ENCODE data around the gene NOS1AP.

The NOS1AP gene

GRCh38 chr1:162144268-162144667 lies 74.8 kb downstream of the NOS1AP start:
- no peak for TF ChIP-seq CSDC2 (CRISPR knock-in tag; IDR thresholded peaks at IDR 0.05)
- TF ChIP-seq PATZ1 (CRISPR knock-in tag; IDR thresholded peaks at IDR 0.05; ENCODE audit: borderline replicate concordance), result no peak
- no peak for TF ChIP-seq POU6F1 (CRISPR knock-in tag; IDR thresholded peaks at IDR 0.05; ENCODE audit: borderline replicate concordance, low read depth)
- TF ChIP-seq ZC3H10 (CRISPR knock-in tag; IDR thresholded peaks at IDR 0.05), result no peak
- no peak for TF ChIP-seq TOX (CRISPR knock-in tag; IDR thresholded peaks at IDR 0.05; ENCODE audit: borderline replicate concordance)
- TF ChIP-seq ISL1 (CRISPR knock-in tag; IDR thresholded peaks at IDR 0.05), result no peak
- no peak for TF ChIP-seq ZNF8 (CRISPR knock-in tag; IDR thresholded peaks at IDR 0.05)
- no peak for TF ChIP-seq BACH2 (CRISPR knock-in tag; IDR thresholded peaks at IDR 0.05; ENCODE audit: borderline replicate concordance)
- TF ChIP-seq PPARA (CRISPR knock-in tag; IDR thresholded peaks at IDR 0.05; ENCODE audit: borderline replicate concordance), result no peak
- no peak for TF ChIP-seq ZNF70 (CRISPR knock-in tag; IDR thresholded peaks at IDR 0.05)
- no peak for TF ChIP-seq OSR1 (CRISPR knock-in tag; IDR thresholded peaks at IDR 0.05)
- no peak for TF ChIP-seq ZFP30 (CRISPR knock-in tag; IDR thresholded peaks at IDR 0.05)
- no peak for ATAC-seq

- no peak for ATAC-seq
- TF ChIP-seq ZFP3 (CRISPR knock-in tag; IDR thresholded peaks at IDR 0.05), result no peak
- TF ChIP-seq ZNF8 (CRISPR knock-in tag; IDR thresholded peaks at IDR 0.05), result no peak
- TF ChIP-seq, protein P1, sequence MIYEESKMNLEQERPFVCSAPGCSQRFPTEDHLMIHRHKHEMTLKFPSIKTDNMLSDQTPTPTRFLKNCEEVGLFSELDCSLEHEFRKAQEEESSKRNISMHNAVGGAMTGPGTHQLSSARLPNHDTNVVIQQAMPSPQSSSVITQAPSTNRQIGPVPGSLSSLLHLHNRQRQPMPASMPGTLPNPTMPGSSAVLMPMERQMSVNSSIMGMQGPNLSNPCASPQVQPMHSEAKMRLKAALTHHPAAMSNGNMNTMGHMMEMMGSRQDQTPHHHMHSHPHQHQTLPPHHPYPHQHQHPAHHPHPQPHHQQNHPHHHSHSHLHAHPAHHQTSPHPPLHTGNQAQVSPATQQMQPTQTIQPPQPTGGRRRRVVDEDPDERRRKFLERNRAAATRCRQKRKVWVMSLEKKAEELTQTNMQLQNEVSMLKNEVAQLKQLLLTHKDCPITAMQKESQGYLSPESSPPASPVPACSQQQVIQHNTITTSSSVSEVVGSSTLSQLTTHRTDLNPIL (CRISPR knock-in tag; IDR thresholded peaks at IDR 0.05; ENCODE audit: low read depth), result no peak
- TF ChIP-seq CSDC2 (CRISPR knock-in tag; IDR thresholded peaks at IDR 0.05), result no peak
- TF ChIP-seq RARB (CRISPR knock-in tag; IDR thresholded peaks at IDR 0.05), result no peak
- TF ChIP-seq ZNF70 (CRISPR knock-in tag; IDR thresholded peaks at IDR 0.05), result no peak
- no peak for TF ChIP-seq POU6F1 (CRISPR knock-in tag; IDR thresholded peaks at IDR 0.05; ENCODE audit: borderline replicate concordance, low read depth)
- no peak for TF ChIP-seq ZC3H10 (CRISPR knock-in tag; IDR thresholded peaks at IDR 0.05)
- no peak for TF ChIP-seq PATZ1 (CRISPR knock-in tag; IDR thresholded peaks at IDR 0.05; ENCODE audit: borderline replicate concordance)
- no peak for TF ChIP-seq ZNF565 (CRISPR knock-in tag; conservative IDR thresholded peaks at IDR 0.05; ENCODE audit: low read depth)
- no peak for TF ChIP-seq ARNTL (CRISPR knock-in tag; IDR thresholded peaks at IDR 0.05; ENCODE audit: borderline replicate concordance, low read depth)
- no peak for TF ChIP-seq TOX (CRISPR knock-in tag; IDR thresholded peaks at IDR 0.05; ENCODE audit: borderline replicate concordance)
- no peak for TF ChIP-seq ISL1 (CRISPR knock-in tag; IDR thresholded peaks at IDR 0.05)
- TF ChIP-seq ZFP30 (CRISPR knock-in tag; IDR thresholded peaks at IDR 0.05), result no peak
- TF ChIP-seq GLIS3 (CRISPR knock-in tag; IDR thresholded peaks at IDR 0.05), result no peak
- no peak for TF ChIP-seq TCF4 (CRISPR knock-in tag; IDR thresholded peaks at IDR 0.05; ENCODE audit: borderline replicate concordance)
- TF ChIP-seq ESRRG (CRISPR knock-in tag; IDR thresholded peaks at IDR 0.05), result no peak
- TF ChIP-seq CSRNP3 (CRISPR knock-in tag; IDR thresholded peaks at IDR 0.05), result no peak
- no peak for TF ChIP-seq OSR1 (CRISPR knock-in tag; IDR thresholded peaks at IDR 0.05)
Observed at GRCh38 chr1:162144853-162145252, 75.4 kb downstream of the NOS1AP start.

Data from SK-N-SH treated with all-trans-retinoic acid at 6 μM for 48 hours (cell line).